GM21576 (cell line): Measurements from ENCODE around the gene TLCD3A.
"Not testable (repeated sequence)": the region's sequence is repeated elsewhere in the genome, so short reads cannot be mapped to it uniquely, and the experiment has no call there.

Experiments used
- ATAC-seq: cut with Tn5 transposase; IDR thresholded peaks from one replicate; pipeline ENCODE4 v1.9.1; 2021; ENCODE audit warnings: mild to moderate bottlenecking, moderate library complexity; ENCODE audit not compliant: unreplicated experiment

TLCD3A gene

DNA sequence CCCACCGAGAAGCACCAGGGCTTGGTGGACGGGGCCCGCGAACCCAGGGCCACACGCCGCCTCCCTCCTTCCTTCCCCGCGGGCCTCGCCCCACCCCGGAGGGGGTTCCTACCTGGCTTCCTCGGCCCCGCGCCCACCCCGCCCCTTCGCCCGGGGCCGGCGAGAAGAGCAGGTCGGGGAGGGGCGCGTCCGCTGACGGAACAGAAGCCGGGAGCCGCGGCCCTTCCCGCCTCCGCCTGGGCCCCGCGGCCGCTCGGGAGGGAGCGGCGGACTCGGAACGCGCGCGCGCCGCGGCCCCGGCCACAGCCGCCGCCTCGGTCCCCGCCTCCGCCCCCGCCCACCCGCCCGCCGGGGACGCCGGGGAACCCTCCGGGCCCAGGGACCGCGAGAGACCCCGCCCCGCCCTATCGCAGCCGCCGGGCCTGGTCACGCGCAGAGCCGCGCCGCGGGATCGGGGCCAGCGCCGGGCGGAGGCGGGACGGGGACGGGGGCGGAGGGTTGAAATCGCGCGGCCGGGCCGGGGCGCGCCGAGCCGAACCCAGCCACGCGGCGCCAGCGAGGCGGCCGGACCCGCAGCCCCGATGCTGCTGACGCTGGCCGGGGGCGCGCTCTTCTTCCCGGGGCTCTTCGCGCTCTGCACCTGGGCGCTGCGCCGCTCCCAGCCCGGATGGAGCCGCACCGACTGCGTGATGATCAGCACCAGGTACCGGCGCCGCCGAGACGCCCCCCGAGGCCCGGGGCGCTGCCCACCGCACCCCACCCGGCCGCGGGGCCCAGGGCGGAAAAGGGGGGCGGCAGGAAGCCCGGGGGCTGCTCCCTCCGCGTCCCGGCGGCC is at the start of gene TLCD3A:
Gene TLCD3A, plus strand, starts transcription at position 530 of the 835 bp plus-strand sequence. Its CDS starts 52 bp downstream, at position 582.
- ATAC-seq = no peak

DNA sequence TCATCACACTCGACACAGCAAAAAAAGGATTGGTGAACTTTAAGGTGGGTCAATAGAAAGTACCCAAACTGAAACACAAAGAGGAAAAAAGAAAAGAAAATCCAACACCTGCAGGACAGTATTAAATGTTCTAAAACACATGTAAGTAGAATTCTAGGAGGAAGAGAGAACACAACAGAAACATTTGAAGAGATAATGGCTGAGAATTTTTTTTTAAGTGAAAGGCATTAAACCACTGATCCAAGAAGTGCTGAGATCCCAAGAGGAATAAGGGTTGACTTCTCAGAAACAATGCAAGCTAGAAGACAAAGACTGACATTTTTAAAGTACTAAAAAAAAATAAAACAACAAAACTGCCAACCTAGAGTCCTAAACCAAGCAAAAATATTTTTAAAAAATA is 49.4 kb upstream of the TLCD3A start:
- ATAC-seq = no peak

DNA sequence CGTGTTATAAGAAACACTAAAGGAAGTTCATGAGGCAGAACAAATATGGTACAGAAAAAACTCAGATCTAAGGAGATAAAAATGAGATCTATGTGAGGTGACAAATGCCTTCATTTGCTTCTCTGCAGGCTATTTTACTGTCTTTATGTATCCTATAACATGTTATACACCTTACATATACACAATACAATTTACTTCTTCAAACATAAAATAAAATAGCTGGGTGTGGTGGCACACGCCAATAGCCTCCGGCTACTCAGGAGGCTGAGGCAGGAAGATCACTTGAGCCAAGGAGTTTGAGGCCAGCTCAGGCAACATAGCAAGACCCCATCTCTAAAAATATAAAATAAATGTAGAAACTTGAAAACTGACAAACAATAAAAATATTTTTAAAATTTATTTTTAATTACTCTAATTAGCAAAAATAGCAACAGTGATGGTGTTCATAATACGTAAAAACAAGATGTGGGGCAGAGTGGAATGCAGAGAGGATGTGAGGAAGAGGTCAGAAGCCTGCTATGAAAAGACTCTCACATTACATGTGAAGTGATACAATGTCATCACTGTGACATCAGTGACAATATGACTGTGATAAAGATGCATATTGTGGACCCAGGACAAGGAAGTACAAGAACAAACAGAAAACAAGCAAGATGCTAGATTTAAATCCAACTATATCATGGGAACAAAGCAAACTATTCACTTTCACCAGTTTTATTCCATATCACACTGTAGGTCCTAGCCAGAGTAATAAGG is 48.7 kb upstream of the TLCD3A start:
- no peak for ATAC-seq

DNA sequence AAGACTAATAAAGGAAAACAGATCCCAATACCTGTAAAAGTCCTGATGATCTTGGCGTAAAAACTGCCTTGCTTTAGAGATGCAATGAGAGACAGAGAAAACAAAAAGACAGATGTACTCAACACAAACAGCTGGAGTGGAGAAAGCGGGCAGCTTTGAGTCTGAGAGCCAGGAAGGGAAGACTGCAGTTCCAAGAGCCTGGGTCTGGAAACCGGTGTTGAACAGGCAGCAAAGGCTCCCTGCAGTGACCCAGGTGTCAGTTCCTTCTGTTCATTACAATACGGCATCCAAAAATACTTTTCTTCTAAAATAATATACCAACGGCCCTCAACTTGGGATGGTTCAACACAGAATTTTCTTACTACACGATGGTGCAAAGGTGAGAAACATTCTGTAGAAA is 47.4 kb upstream of the TLCD3A start:
- ATAC-seq = no peak

DNA sequence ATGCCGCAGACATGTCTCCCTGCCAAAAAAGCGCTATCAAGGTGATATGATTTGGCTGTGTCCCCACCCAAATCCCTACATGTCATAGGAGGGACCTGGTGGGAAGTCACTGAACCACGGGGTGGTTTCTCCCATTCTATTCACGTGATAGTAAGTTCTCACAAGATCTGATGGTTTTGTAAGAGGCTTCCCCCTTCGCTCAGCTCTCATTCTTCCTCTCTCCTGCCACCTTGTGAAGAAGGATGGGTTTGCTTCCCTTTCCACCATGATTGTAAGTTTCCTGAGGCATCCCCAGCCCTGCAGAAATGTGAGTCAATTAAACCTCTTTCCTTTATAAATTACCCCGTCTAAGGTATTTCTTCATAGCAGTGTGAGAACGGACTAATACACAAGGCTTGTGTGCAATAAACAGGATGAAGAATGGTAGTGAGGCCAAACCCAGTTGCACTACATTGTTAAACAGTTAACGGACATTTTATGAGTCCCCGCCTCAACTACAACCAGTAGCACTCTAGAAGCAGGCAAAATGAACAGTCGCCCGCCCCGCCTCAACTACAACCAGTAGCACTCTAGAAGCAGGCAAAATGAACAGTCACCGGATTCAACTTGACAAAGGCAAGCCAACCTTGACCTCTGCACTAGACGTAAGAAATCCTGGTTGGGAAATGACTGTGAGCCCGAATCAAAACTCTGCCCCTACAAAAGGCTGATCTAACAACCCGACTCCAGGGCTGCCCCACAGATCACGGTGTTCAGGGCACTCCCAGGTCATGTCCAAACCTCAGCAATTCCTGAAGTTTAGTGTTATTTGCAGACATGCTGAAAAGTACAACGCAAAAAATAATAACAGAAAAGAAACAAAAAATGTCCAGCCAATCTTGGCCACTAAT is 44.1 kb upstream of the TLCD3A start:
- no peak for ATAC-seq

DNA sequence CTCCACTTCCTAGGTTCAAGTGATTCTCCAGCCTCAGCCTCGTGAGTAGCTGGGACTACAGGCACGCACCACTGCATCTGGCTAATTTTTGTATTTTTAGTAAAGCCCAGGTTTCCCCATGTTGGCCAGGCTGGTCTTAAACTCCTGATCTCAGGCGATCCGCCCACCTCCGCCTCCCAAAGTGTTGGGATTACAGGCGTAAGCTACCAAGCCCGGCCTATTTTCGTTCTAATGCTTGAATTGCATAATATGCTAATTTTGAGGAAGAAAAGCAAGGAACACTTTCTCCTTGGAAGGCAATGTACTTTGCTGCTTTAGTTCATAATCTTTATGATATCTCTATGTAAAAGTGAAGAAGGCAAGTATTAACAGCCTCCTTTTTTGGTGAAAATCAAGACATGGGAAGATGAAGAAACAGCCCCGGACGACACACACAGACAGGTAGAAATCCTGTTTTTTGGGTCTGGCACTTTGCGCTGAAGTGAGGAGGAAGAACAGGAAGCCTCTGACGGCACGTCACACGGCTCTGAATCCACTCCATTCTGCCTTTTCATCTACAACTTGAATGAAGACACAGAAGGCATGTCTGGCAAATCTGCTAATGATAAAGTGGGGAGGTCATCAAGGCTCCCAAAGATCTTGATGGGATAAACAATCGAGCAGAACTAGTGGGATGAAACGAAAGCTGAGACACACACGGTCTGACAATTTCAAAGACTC is 42.7 kb upstream of the TLCD3A start:
- no peak for ATAC-seq

DNA sequence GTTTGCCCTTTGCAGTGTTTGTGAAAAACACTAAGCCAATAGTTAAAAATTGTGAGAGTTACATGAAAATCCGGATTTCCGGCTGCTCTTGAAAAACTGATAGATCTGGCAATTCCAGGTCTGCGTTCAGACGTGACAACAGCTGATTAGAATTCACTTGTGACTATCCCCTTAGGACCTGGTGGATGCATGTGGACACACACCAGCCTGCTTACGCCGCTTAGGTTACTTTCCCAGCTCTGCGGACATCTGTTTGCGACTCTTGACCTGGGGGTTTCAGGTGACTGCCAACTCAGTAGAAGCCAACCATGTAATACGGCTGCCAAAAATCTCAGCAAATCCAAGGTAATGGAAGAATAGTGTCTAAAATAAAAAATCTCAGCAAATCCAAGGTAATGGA is 42.0 kb upstream of the TLCD3A start:
- ATAC-seq = no peak

DNA sequence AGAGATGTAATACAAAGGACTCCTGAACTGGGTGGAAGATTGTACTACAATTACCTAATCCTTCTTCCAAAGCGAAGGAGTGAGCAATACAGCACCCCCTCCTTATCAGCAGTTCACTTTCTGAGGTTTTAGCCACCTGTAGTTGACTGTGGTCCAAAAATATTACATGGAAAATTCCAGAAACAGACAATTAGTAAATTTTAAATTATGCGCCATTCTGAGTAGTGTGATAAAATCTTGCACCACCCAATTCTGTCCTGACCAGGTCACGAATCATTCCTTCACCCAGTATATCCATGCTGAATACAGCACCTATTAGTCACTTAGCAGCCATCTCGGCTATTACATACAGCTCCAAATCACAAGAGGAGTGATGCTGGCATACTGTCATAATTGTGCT is 41.0 kb upstream of the TLCD3A start:
- ATAC-seq = no peak

DNA sequence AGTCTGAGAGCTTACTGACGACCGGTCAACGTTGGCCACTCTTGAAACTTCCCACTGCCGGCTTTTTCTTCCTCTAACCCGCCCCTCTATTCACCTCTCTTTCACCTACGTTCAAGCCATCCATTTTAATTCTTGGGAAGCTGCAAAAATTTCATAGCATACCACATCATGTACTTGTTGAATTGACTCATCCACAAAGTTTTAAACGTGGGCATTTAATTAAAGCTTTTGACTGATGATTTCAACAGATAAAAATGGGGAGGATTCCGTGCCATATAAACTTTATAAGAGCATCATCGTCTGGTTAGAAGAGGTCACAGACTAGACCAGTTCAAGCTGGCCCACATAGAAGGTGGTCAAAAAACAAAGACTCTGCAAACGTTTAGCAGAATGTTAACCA is 40.3 kb upstream of the TLCD3A start:
- no peak for ATAC-seq

DNA sequence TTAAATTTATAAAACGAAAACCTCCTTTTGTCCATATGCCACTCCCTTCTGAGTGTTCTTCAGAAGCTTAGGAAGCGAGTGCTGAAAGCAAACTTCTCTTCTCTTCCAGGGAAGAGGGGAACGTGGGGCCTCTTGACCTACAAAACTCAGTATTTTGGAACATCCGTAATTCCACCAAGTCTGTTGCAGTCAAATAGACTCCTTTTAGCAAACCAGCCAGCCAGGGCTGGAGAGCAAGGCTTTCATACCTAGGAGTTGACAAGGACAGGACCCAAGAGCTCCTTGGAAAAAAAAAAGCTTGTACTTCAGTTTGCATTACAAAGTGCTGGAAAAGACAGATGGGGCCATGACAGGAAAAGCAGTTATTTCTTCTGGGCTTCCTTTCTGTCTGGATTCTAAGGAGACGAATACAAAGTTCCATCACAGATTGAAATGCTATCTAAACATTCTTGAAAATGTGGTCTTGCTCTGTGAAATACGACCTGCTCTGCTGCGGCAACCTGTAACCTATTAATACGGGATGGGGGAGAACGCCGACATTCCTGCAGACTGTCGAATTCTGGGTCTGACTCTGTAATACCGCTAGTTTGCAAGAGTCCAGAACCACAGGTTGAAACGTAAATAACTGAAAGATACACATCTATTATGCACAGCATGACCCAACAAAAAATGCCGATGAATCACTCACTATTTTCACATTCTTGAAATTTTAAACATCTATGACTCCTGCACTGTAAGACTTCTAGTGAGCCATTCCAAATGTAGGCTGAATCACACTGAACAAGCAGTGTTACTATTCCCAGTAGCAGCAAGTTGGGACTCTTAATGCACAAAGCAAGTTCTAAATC is 38.4 kb upstream of the TLCD3A start:
- no peak for ATAC-seq

DNA sequence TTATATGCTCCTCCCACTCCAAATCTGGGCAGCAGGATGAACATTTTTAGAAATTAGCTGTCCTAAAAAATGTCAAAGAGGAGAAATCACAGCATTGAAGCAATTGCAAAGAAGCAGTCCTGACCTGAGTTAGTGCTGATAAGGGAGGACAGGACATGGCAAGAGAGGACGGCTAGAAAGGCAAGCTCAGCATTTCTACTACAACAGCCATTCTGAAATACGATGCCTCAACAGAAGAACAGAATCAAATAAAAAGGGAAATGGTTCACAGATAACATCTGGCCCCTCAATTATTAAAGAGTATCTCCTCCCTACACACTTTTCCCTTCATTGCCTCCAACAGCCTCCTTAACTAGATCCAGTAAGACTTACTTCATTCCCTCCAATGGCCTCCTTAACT is 36.0 kb upstream of the TLCD3A start:
- no peak for ATAC-seq

DNA sequence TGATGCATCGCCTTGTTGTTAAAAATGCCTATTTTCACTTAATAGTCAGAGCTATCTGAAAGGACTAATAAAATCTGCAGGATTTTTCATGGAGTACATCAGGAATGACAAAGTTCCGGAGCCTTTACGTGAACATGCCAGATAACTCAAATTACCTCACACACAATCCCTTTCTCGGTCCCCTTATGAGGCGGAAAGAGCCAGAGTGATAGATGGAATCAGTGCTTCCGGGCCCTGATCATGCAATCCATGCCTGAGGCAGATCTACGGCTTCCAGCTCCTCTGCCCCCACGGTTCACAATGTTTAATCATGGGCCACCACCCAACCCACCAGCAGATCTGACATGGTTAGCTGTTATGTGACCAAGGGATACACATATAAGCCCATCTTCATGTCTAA is 34.7 kb upstream of the TLCD3A start:
- no peak for ATAC-seq

DNA sequence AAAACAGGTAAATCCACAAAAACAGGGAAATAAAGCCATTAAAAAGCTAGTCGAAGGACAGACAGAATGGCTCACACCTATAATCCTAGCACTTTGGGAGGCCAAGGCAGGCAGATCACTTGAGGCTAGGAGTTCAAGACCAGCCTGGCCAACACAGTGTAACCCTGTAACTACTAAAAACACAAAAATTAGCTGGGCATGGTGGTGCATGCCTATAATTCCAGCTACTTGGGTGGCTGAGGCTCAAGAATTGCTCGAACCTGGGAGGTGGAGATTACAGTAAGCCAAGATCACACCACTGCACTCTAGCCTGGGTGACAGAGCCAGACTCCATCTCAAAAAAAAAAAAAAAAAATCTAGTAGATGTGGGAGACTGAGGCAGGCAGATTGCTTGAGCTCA is 34.3 kb upstream of the TLCD3A start:
- ATAC-seq = not testable (repeated sequence)

DNA sequence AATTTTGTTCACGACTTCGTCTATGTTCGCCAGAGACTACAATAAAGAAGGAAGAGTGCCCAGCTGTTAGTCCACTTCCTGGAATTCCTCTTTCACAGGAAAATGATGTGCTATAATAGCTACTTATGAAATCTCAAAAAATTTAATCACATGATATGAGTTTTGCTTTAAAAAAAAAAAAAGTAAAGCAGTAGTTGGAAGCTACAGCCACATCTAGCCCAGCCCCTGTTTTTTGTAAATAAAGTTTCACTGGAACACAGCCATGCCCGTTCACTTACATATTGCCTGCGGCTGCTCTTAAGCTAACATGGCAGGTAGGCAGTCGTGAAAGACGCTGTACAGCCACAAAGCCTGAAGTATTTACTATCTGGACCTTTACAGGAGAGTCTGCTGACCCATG is 33.1 kb upstream of the TLCD3A start:
- no peak for ATAC-seq

DNA sequence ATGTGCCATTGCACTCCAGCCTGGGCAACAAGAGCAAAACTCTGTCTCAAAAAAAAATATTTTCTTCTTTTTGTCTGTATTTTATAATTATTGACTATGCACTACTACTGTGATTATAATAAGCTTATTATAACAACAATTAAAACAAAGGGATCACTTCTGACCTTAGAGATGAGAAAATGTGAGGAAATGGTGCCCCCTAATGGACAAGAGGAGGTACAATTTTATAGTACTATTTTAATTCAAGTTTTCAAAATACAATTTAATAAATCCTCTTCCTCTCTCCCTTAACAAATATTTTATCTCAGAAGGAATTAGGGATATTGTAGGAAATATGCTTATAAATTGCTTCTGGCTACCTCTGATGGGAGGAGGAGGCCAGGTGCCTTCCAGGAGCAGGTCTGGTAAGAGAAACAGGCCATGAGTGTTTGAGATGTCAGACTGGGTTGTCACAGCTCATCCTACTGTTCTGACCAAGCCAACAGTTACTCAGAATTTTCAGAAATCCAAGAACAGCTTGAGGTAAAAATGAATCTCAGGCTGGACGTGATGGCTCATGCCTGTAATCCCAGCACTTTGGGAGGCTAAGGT is 31.8 kb upstream of the TLCD3A start:
- no peak for ATAC-seq

DNA sequence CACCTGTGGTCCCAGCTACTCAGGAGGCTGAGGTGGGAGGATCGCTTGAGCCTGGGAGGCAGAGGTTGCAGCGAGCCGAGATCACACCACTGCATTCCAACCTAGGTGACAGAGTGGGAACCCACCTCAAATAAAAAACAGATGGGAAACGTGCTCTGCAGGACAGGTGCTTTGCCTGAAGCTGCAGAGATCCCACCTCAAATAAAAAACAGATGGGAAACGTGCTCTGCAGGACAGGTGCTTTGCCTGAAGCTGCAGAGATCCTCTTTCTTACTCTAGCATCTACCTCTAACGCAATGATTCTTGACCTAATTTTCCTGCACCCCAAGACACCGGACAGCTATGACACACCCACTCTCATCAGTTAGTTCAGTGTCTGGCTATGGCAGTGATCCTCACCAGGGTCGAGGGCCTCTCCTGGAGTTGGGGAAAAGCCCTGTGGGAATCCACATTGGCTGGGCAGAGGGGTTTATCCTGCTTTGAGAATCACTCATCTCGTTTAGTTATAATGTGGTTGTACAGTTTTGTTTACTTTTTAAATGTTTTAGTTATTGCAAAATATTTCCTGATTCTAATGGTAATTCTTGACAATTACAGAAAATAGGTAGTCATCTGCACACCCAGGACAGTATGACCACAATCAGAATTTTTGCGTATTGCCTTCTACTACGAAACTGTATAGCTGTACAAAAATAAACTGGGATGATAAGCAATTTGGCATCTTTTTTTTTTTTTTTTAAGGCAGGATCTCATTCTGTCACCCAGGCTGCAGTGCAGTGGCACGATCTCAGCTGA is 29.1 kb upstream of the TLCD3A start:
- ATAC-seq = no peak

DNA sequence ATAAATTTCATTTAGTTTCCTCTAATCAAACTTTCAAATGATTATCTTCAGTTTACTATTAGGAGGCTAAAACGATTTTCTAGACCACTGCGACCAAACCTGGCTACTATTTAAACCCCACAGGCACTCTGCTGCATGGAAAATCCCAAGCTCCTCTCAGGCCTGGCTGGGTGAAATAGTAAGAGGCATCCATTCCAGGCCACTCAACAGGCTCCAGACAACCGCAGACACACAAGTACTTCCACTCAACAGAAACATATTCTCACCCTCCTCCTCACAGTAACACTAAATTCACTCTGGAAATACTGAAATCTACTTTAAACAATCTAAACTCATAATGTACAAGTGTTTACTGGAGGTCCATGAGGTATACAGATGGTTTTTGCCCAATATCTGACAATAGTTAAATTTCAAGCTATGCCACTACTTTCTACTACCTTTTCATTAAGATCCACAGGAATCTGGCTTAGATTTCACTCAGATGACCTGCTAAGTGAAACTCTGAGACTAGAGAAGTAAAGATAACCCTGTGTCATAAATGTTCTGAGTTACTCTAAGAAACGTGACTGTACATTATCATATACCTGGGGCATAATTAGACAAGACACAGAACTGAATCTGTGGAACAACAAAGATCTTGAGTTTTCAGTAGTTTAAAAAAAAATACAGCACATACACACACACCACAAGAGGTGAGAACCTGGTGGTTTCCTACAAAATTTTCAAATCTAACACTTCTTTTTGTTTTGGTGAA is 28.1 kb upstream of the TLCD3A start:
- ATAC-seq = no peak

DNA sequence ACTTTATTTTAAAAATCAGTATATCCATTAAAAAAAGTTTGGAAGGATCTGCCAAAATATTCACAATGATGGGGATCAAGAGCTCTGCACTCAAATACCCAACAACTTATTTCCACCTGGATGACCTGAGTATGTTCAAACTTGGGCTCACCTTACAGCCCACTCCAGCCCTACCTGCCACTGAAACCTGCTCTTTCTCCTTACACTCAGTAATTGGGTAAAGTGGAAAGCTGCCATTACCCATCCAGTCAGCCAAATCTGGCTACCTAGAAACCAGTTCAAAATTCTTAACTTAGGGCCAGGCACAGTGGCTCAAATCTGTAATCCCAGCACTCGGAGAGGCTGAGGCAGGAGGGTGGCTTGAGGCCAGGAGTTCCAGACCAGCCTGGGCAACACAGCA is 27.4 kb upstream of the TLCD3A start:
- no peak for ATAC-seq
